H1 (cell line): ENCODE measurements around the gene ADCY5. TPM values are rescaled to one million over a fixed set of nuclear protein-coding genes. Genes with fewer than 3 reads are reported as not detected.

Experiments used
- CTCF ChIA-PET: fragments of 300-600 bp; sonication (Branson Sonifier 250); formaldehyde crosslinking; loops from one replicate; lab custom pipeline; 2021; ENCODE audit not compliant: partially characterized antibody; lab: Charles Lee
- POLR2A ChIA-PET: fragments of 300-600 bp; sonication (Branson Sonifier 250); formaldehyde crosslinking; loops from one replicate; lab custom pipeline; 2021; ENCODE audit warnings: inconsistent platforms; ENCODE audit not compliant: partially characterized antibody; lab: Charles Lee
- DNase-seq, 2 experiments: peaks; one replicate each; pipeline versions ENCODE4 v3.0.0 to v3.0.0-alpha.2; 2010 to 2022; ENCODE audit warnings: low spot score in 2 of 2, low read depth in 1 of 2, mixed read lengths in 1 of 2
- FAIRE-seq: peaks from 2 replicates; lab custom pipeline; 2011; peaks lifted over from hg19 to GRCh38; lab: Jason Lieb, UNC
- H2AFZ ChIP-seq: 2 replicates; pipeline ENCODE4 v1.8.1; 2012; ENCODE audit warnings: low read length, inconsistent platforms
- H2AK5ac ChIP-seq: 2 replicates; pipeline ENCODE4 v1.6.1; 2013; ENCODE audit warnings: low read depth, low read length
- H2BK120ac ChIP-seq: replicated peaks from 2 replicates; pipeline ENCODE3; 2013; ENCODE audit warnings: low read depth, low read length, inconsistent platforms
- H2BK12ac ChIP-seq: 2 replicates; pipeline ENCODE4 v1.6.1; 2013; ENCODE audit warnings: low read depth, low read length
- H2BK15ac ChIP-seq: 2 replicates; pipeline ENCODE4 v1.6.1; 2013; ENCODE audit warnings: low read length
- H2BK20ac ChIP-seq: 2 replicates; pipeline ENCODE4 v1.6.1; 2013; ENCODE audit warnings: low read length
- H2BK5ac ChIP-seq: 2 replicates; pipeline ENCODE4 v1.6.1; 2013; ENCODE audit warnings: low read depth, low read length
- H3K14ac ChIP-seq: 2 replicates; pipeline ENCODE4 v1.6.1; 2013; ENCODE audit warnings: inconsistent platforms; ENCODE audit not compliant: insufficient read length
- H3K18ac ChIP-seq: 2 replicates; pipeline ENCODE4 v1.6.1; 2013; ENCODE audit warnings: low read length; ENCODE audit errors: extremely low read depth
- H3K23ac ChIP-seq: 2 replicates; pipeline ENCODE4 v1.6.1; 2013; ENCODE audit warnings: inconsistent platforms; ENCODE audit not compliant: insufficient read length
- H3K23me2 ChIP-seq: 2 replicates; pipeline ENCODE4 v1.6.1; 2013; ENCODE audit warnings: low read depth, low read length
- H3K27ac ChIP-seq: 2 replicates; pipeline ENCODE4 v1.6.1; 2011; ENCODE audit warnings: low read depth, low read length, inconsistent platforms
- H3K27me3 ChIP-seq, 4 experiments: replicated peaks in 1 of 4; 1 replicate in 1 of 4; 2 replicates in 3 of 4; pipeline versions ENCODE4 v1.6.1 to v1.8.1; 2011 to 2013; ENCODE audit warnings: low read length in 3 of 4, mild to moderate bottlenecking in 3 of 4, inconsistent platforms in 2 of 4, mixed read lengths in 2 of 4, moderate library complexity in 1 of 4; ENCODE audit not compliant: control insufficient read depth in 3 of 4, insufficient read depth in 3 of 4; ENCODE audit errors: extremely low read depth in 1 of 4
- H3K36me3 ChIP-seq, 4 experiments: 2 replicates each; pipeline versions ENCODE4 v1.6.1 to v1.8.1; 2011 to 2013; ENCODE audit warnings: mild to moderate bottlenecking in 4 of 4, low read length in 3 of 4, moderate library complexity in 2 of 4, control low read depth in 1 of 4, inconsistent platforms in 1 of 4; ENCODE audit not compliant: insufficient read depth in 4 of 4, control insufficient read depth in 2 of 4
- H3K4ac ChIP-seq: replicated peaks from 2 replicates; pipeline ENCODE3; 2013; ENCODE audit warnings: low read length, low read depth, mixed read lengths, inconsistent platforms; ENCODE audit not compliant: insufficient read length
- H3K4me1 ChIP-seq, 4 experiments: replicated peaks in 1 of 4; 1 replicate in 1 of 4; 2 replicates in 3 of 4; pipeline versions ENCODE4 v1.6.1 to v1.8.1; 2011 to 2013; ENCODE audit warnings: low read length in 3 of 4, inconsistent platforms in 2 of 4, mixed read lengths in 1 of 4; ENCODE audit not compliant: insufficient read depth in 4 of 4, control insufficient read depth in 3 of 4
- H3K4me2 ChIP-seq, 2 experiments: 2 replicates each; pipeline versions ENCODE4 v1.6.1 to v1.8.1; 2011 to 2013; ENCODE audit warnings: low read depth in 2 of 2, low read length in 2 of 2, control low read depth in 1 of 2, inconsistent platforms in 1 of 2, mild to moderate bottlenecking in 1 of 2; ENCODE audit not compliant: insufficient read depth in 1 of 2
- H3K4me3 ChIP-seq, 4 experiments: fragments of 200-600, 300-600 bp in 1 of 4; sonication (generic), shearing (Covaris generic), sonication (Bioruptor Twin) in 1 of 4; 2 replicates each; pipeline versions ENCODE4 v1.5.1 to v1.8.1; 2011 to 2016; ENCODE audit warnings: low read length in 4 of 4, low read depth in 3 of 4, control low read depth in 2 of 4, inconsistent platforms in 2 of 4, mild to moderate bottlenecking in 2 of 4, mixed read lengths in 1 of 4, moderate library complexity in 1 of 4; ENCODE audit not compliant: insufficient read depth in 2 of 4; ENCODE audit errors: extremely low read depth in 1 of 4
- H3K56ac ChIP-seq: replicated peaks from 2 replicates; pipeline ENCODE3; 2013; ENCODE audit warnings: low read depth, mild to moderate bottlenecking, mixed read lengths, low read length, inconsistent platforms; ENCODE audit not compliant: insufficient read length
- H3K79me1 ChIP-seq: 2 replicates; pipeline ENCODE4 v1.6.1; 2013; ENCODE audit warnings: low read depth, low read length, control low read depth
- H3K79me2 ChIP-seq, 2 experiments: 2 replicates each; pipeline versions ENCODE4 v1.6.1 to v1.8.1; 2012 to 2013; ENCODE audit warnings: low read length in 2 of 2, mild to moderate bottlenecking in 2 of 2, inconsistent platforms in 1 of 2; ENCODE audit not compliant: insufficient read depth in 2 of 2, control insufficient read depth in 1 of 2
- H3K9ac ChIP-seq, 4 experiments: replicated peaks in 1 of 4; 1 replicate in 1 of 4; 2 replicates in 3 of 4; pipeline versions ENCODE4 v1.6.1 to v1.8.1; 2011 to 2013; ENCODE audit warnings: low read depth in 3 of 4, low read length in 3 of 4, control low read depth in 2 of 4, mild to moderate bottlenecking in 2 of 4, moderate library complexity in 2 of 4, inconsistent platforms in 1 of 4; ENCODE audit errors: extremely low read depth in 1 of 4
- H3K9me3 ChIP-seq, 2 experiments: 2 replicates each; pipeline versions ENCODE4 v1.6.1 to v1.8.1; 2012 to 2013; ENCODE audit warnings: mild to moderate bottlenecking in 2 of 2, moderate library complexity in 2 of 2, control low read depth in 1 of 2, inconsistent platforms in 1 of 2, low read depth in 1 of 2, low read length in 1 of 2, mixed read lengths in 1 of 2; ENCODE audit not compliant: insufficient read depth in 2 of 2
- H4K20me1 ChIP-seq, 2 experiments: replicated peaks in 1 of 2; 2 replicates each; pipeline versions ENCODE3 to v1.8.1; 2011 to 2013; ENCODE audit warnings: inconsistent platforms in 2 of 2, low read length in 2 of 2, mild to moderate bottlenecking in 1 of 2; ENCODE audit not compliant: insufficient read depth in 2 of 2, control insufficient read depth in 1 of 2
- H4K5ac ChIP-seq: 2 replicates; pipeline ENCODE4 v1.6.1; 2013; ENCODE audit warnings: low read length, low read depth, mixed read lengths, inconsistent platforms; ENCODE audit not compliant: insufficient read length
- H4K8ac ChIP-seq: 2 replicates; pipeline ENCODE4 v1.8.0; 2013; ENCODE audit warnings: mild to moderate bottlenecking, moderate library complexity, low read length, inconsistent platforms; ENCODE audit not compliant: insufficient read depth; ENCODE audit errors: extremely low read depth
- H4K91ac ChIP-seq: replicated peaks from 2 replicates; pipeline ENCODE3; 2013; ENCODE audit warnings: low read length, mixed read lengths, inconsistent platforms; ENCODE audit not compliant: insufficient read length
- ASH2L ChIP-seq: fragments of 200-600, 300-600 bp; sonication (generic); IDR thresholded peaks from one replicate; pipeline ENCODE4 v1.7.1; 2017; ENCODE audit warnings: low read length
- WGBS, 2 experiments: shearing (Covaris generic) in 1 of 2; methylation state at CpG; one replicate each; pipeline versions ENCODE4 v1.1.6 to v1.1.7; 2013 to 2015; ENCODE audit warnings: low lambda C conversion rate in 2 of 2, mixed read lengths in 2 of 2, inconsistent platforms in 1 of 2, low coverage in 1 of 2, missing lambda C conversion rate in 1 of 2; ENCODE audit not compliant: insufficient replicate concordance in 2 of 2, insufficient coverage in 1 of 2, insufficient read length in 1 of 2; ENCODE audit errors: extremely low coverage in 1 of 2, missing lambda C conversion rate in 1 of 2; 5-methylcytosine and 5-hydroxymethylcytosine counted together
- polyA plus RNA-seq, 7 experiments: library from polyadenylated mRNA; depleted of rRNA in 3 of 7; stranded (reverse) in 5 of 7; unstranded in 2 of 7; fragments of >200 nt in 5 of 7; fragments of 200-250 nt in 2 of 7; gene quantifications; 1 replicate in 5 of 7; 2 replicates in 1 of 7; 4 replicates in 1 of 7; pipeline versions ENCODE4 v1.2.1 to v1.2.3, GENCODE V29; 2011 to 2013; ENCODE audit warnings: missing spikeins in 2 of 7, mixed read lengths in 2 of 7
- total RNA-seq: library from RNA; stranded (reverse); fragmentation: NEBNext Ultra II Directional; extraction: Animal tissue kit (Norgen Biotek cat#: 25700); gene quantifications from 2 replicates; pipeline ENCODE4 v1.2.1, GENCODE V29; 2021

ADCY5 gene
- total and polyA plus RNA-seq, 2 of the 8 experiments (the other 6 are each of a cell fraction or from before 2014, with no cell fraction given): 18.9 to 40.8 TPM

DNA sequence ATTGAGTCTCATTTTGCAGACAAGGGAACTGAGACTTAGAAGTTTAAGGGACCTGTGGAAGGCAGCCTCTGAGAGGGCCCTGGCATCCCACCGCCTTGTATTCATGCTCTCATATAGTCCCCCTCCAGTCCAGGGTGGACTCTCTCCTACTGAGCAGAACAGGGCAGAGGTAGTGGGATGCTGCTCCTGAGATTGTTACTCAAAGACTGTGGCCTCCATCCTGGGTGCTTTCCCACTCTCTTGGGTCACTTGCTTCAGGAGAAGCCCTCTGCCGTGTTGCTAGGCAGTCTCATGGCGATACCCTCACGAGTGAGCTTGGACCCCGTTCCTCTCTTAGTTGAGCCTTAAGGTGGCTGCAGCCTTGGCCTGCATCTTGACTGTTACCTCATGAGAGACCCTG is 22.2 kb upstream of the ADCY5 start:
- H3K79me2 ChIP-seq: no peaks in the 10 kb centered on the region
- DNase-seq (no peak), FAIRE-seq (no peak)
- H3K56ac ChIP-seq: no peak overlapping the region
- H2BK5ac ChIP-seq: no peak overlapping the region
- no peak overlapping the region for H4K8ac ChIP-seq
- no peak overlapping the region for H2BK12ac ChIP-seq
- ChIA-PET CTCF (interaction anchor here (1.0 to 1.5 kb wide), 6 partner anchors 13 to 142 kb away, joined by 3 to 8 read pairs (median 4); no protein-coding TSS in a partner anchor), POLR2A (no interaction called here)
- no peak overlapping the region for H4K5ac ChIP-seq
- no peaks in the 10 kb centered on the region for H3K9me3 ChIP-seq
- H3K4me1 ChIP-seq: no peaks in the 10 kb centered on the region
- no peak overlapping the region for H2BK15ac ChIP-seq
- no peak overlapping the region for H3K18ac ChIP-seq
- H2BK20ac ChIP-seq: no peak overlapping the region
- no peak overlapping the region for H3K27ac ChIP-seq
- H3K14ac ChIP-seq: no peak overlapping the region
- no peak overlapping the region for H3K23ac ChIP-seq
- no peak overlapping the region for H3K4me3 ChIP-seq
- H3K4ac ChIP-seq: no peak overlapping the region
- WGBS, 2 experiments: 85% methylated on average over 5 of the region's 5 CpGs; no CpG with 5 or more reads in 1 of the 2 experiments
- no peak overlapping the region for H3K9ac ChIP-seq
- no peak overlapping the region for H2BK120ac ChIP-seq
- H3K79me1 ChIP-seq: no peaks in the 10 kb centered on the region
- no peak overlapping the region for H3K4me2 ChIP-seq
- no peaks in the 10 kb centered on the region for H3K23me2 ChIP-seq
- no peak overlapping the region for H2AK5ac ChIP-seq
- no peak overlapping the region for H4K91ac ChIP-seq
- no peaks in the 10 kb centered on the region for H3K36me3 ChIP-seq
- no peaks in the 10 kb centered on the region for H4K20me1 ChIP-seq
- no peak overlapping the region for H2AFZ ChIP-seq
- H3K27me3 ChIP-seq: no peaks in the 10 kb centered on the region
- TF ChIP-seq ASH2L: no peak
